Activated CD4-positive, CD25-positive, alpha-beta regulatory T cell treated with anti-CD3 and anti-CD28 coated beads, Interleukin-2, amount 50 U/mL, for 72 hours (primary cell): ENCODE data around the gene MS4A18.

ENCODE experiments used
- DNase-seq: peaks from one replicate; pipeline ENCODE4 v3.0.0; 2021

The MS4A18 gene

GRCh38 chr11:60791153-60791933 lies 66.8 kb downstream of the MS4A18 start:
- DNase-seq: no peak

GRCh38 chr11:60792521-60792920 lies 68.0 kb downstream of the MS4A18 start:
- no peak for DNase-seq
